OCI-LY3 (cell line): ENCODE data around the gene HPS4.

Experiments used
- CTCF ChIP-seq: fragments of 200-600, 300-600 bp; sonication (generic); IDR thresholded peaks from 2 replicates; pipeline ENCODE4 v1.5.1; 2014; ENCODE audit warnings: antibody characterized with exemption, low read length, low read depth
- EZH2phosphoT487 ChIP-seq: fragments of 200-600 bp; shearing (Covaris generic); IDR thresholded peaks from 2 replicates; pipeline ENCODE4 v1.6.1; 2018; ENCODE audit warnings: antibody characterized with exemption, mixed run types, low read depth

- TF ChIP-seq CTCF (no peak), EZH2phosphoT487 (no peak)
Observed at GRCh38 chr22:26494506-26494905, 10.9 kb upstream of the HPS4 start.
